Measurements from ENCODE around the gene CALD1. TPM values are rescaled to one million over a fixed set of nuclear protein-coding genes. Genes with fewer than 3 reads are reported as not detected.

Gene CALD1
- total and polyA plus RNA-seq, 4 donors = 48.0 to 226 (median 95.2) TPM

GRCh38 chr7:135001390-135002165 is 222.1 kb downstream of the CALD1 start:
- WGBS = 41% methylated on average over 1 of the region's 1 CpG
- H3K27me3 ChIP-seq (ENCODE audit: control insufficient read depth in 4 of 4, insufficient read depth in 4 of 4, low read length in 3 of 4) = no peaks in the 10 kb centered on the region
- TF ChIP-seq SP1 (IDR thresholded peaks at IDR 0.05) (no peak), RAD21 (IDR thresholded peaks at IDR 0.05) (peak in 1 of 2 donors; percentile 8), HNF4A (conservative IDR thresholded peaks at IDR 0.05) (peak; percentile 45 to 52), ATF3 (IDR thresholded peaks at IDR 0.05) (no peak), TAF1 (conservative IDR thresholded peaks at IDR 0.05) (no peak), YY1 (IDR thresholded peaks at IDR 0.05) (peak; percentile 19), NR2F2 (IDR thresholded peaks at IDR 0.05) (no peak), RXRA (IDR thresholded peaks at IDR 0.05) (peak; percentile 7 to 49)
- TF ChIP-seq, protein P1, sequence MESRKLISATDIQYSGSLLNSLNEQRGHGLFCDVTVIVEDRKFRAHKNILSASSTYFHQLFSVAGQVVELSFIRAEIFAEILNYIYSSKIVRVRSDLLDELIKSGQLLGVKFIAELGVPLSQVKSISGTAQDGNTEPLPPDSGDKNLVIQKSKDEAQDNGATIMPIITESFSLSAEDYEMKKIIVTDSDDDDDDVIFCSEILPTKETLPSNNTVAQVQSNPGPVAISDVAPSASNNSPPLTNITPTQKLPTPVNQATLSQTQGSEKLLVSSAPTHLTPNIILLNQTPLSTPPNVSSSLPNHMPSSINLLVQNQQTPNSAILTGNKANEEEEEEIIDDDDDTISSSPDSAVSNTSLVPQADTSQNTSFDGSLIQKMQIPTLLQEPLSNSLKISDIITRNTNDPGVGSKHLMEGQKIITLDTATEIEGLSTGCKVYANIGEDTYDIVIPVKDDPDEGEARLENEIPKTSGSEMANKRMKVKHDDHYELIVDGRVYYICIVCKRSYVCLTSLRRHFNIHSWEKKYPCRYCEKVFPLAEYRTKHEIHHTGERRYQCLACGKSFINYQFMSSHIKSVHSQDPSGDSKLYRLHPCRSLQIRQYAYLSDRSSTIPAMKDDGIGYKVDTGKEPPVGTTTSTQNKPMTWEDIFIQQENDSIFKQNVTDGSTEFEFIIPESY (IDR thresholded peaks at IDR 0.05) = no peak
- no peak overlapping the region for H3K9ac ChIP-seq (ENCODE audit: low read depth in 1 of 2, low read length in 2 of 2)
- no peak overlapping the region for H3K27ac ChIP-seq (ENCODE audit: low read depth in 1 of 2, low read length in 2 of 2)
- no peak for DNase-seq (ENCODE audit: low spot score)
- no peak overlapping the region for H3K4me3 ChIP-seq (ENCODE audit: low read depth in 1 of 3, low read length in 3 of 3)
- H3K4me1 ChIP-seq (ENCODE audit: control insufficient read depth in 4 of 4, insufficient read depth in 4 of 4, low read length in 3 of 4) = peaks cover 3 to 12% (median 7%) of the 10 kb centered on the region in 4 donors
- H3K36me3 ChIP-seq (ENCODE audit: control insufficient read depth in 4 of 4, insufficient read depth in 3 of 4, low read depth in 1 of 4, low read length in 3 of 4) = peaks cover 0 to 3% (median 0%) of the 10 kb centered on the region in 4 donors
- no peaks in the 10 kb centered on the region for H3K9me3 ChIP-seq (ENCODE audit: control insufficient read depth in 4 of 4, low read length in 3 of 4)

DNA sequence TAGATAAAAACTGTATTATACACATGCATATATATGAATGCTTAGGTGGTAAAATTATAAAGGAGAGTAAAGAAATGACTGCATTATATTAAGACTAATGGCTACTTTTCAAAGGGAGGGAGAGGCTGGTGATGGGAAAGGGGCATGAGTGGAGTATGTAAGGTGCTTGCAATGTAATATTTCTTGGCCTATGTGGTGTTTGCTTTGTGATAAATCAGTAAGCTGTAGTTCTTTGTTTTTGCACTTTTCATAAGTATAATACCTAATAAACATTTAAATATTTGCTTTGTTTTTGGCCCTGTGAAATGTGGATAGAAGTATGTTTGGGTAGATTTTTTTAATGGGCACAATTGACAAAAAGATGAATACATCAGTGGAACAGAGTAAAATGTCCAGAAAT is 232.8 kb downstream of the CALD1 start:
- TF ChIP-seq EGR1 (IDR thresholded peaks at IDR 0.05; ENCODE audit: low read depth in 2 of 2) = no peak
- no peak for TF ChIP-seq HNF4A (conservative IDR thresholded peaks at IDR 0.05)
- no peak for TF ChIP-seq SP1 (IDR thresholded peaks at IDR 0.05)
- TF ChIP-seq, protein P2, sequence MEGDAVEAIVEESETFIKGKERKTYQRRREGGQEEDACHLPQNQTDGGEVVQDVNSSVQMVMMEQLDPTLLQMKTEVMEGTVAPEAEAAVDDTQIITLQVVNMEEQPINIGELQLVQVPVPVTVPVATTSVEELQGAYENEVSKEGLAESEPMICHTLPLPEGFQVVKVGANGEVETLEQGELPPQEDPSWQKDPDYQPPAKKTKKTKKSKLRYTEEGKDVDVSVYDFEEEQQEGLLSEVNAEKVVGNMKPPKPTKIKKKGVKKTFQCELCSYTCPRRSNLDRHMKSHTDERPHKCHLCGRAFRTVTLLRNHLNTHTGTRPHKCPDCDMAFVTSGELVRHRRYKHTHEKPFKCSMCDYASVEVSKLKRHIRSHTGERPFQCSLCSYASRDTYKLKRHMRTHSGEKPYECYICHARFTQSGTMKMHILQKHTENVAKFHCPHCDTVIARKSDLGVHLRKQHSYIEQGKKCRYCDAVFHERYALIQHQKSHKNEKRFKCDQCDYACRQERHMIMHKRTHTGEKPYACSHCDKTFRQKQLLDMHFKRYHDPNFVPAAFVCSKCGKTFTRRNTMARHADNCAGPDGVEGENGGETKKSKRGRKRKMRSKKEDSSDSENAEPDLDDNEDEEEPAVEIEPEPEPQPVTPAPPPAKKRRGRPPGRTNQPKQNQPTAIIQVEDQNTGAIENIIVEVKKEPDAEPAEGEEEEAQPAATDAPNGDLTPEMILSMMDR (IDR thresholded peaks at IDR 0.05; ENCODE audit: low read depth, low read length, missing input control) = no peak
- no peaks in the 10 kb centered on the region for H3K27me3 ChIP-seq (ENCODE audit: control insufficient read depth in 4 of 4, insufficient read depth in 4 of 4, low read length in 3 of 4)
- no peak overlapping the region for H3K9ac ChIP-seq (ENCODE audit: low read depth in 1 of 2, low read length in 2 of 2)

More for the DNA sequence above, 232.8 kb downstream of the CALD1 start:
- H3K27ac ChIP-seq (ENCODE audit: low read depth in 1 of 2, low read length in 2 of 2) = no peak overlapping the region
- H3K36me3 ChIP-seq (ENCODE audit: control insufficient read depth in 4 of 4, insufficient read depth in 3 of 4, low read depth in 1 of 4, low read length in 3 of 4) = no peaks in the 10 kb centered on the region
- H3K4me1 ChIP-seq (ENCODE audit: control insufficient read depth in 4 of 4, insufficient read depth in 4 of 4, low read length in 3 of 4) = no peaks in the 10 kb centered on the region
- DNase-seq (ENCODE audit: low spot score) = no peak
- H3K9me3 ChIP-seq (ENCODE audit: control insufficient read depth in 4 of 4, low read length in 3 of 4) = no peaks in the 10 kb centered on the region
- H3K4me3 ChIP-seq (ENCODE audit: low read depth in 1 of 3, low read length in 3 of 3) = no peak overlapping the region

Small RNAs within 50 kb of the gene (small RNA-seq; reads per million reads assigned to genes)
- not detected for gene TUBB3P2

Other genes starting within 250 kb of the CALD1 start
- gene AKR1B15, start 230.5 kb upstream of the CALD1 start, total RNA-seq = not detected
- under 1 TPM in 1 of 2 donors, not detected in 1; 0.12 TPM for gene AKR1B15, start 230.5 kb upstream of the CALD1 start, polyA plus RNA-seq
- 100 to 1,000 TPM in 1 of 2 donors, 1 to 10 TPM in 1; 8.9 to 250 TPM for gene BPGM, start 132.8 kb upstream of the CALD1 start, total RNA-seq
- 1 to 10 TPM; 6.1 to 6.3 TPM for gene BPGM, start 132.8 kb upstream of the CALD1 start, polyA plus RNA-seq
- 1 to 10 TPM; 1.7 to 2.0 TPM for gene AGBL3, start 206.9 kb downstream of the CALD1 start, total RNA-seq
- 1 to 10 TPM in 1 of 2 donors, under 1 TPM in 1; 0.67 to 3.1 TPM for gene AGBL3, start 206.9 kb downstream of the CALD1 start, polyA plus RNA-seq